GM12892 (cell line): ENCODE results near the gene SUN1.
A peak's percentile ranks its signal among the peaks of the same experiment; 100 is the strongest.

Source experiments
- DNase-seq: peaks from one replicate; pipeline ENCODE4 v3.0.0; 2011; ENCODE audit not compliant: insufficient read length
- FAIRE-seq: peaks from 2 replicates; lab custom pipeline; 2011; peaks lifted over from hg19 to GRCh38; lab: Jason Lieb, UNC
- POLR2A ChIP-seq: IDR thresholded peaks from 2 replicates; pipeline ENCODE4 v1.6.1; 2011; ENCODE audit warnings: low read depth, low read length, control low read depth
- POLR2AphosphoS5 ChIP-seq: IDR thresholded peaks from 2 replicates; pipeline ENCODE4 v1.6.1; 2011; ENCODE audit warnings: low read depth, low read length, control low read depth
- TAF1 ChIP-seq: IDR thresholded peaks from 2 replicates; pipeline ENCODE4 v1.6.1; 2011; ENCODE audit warnings: low read depth, mild to moderate bottlenecking, control low read depth, low read length, borderline replicate concordance

Gene SUN1

DNA sequence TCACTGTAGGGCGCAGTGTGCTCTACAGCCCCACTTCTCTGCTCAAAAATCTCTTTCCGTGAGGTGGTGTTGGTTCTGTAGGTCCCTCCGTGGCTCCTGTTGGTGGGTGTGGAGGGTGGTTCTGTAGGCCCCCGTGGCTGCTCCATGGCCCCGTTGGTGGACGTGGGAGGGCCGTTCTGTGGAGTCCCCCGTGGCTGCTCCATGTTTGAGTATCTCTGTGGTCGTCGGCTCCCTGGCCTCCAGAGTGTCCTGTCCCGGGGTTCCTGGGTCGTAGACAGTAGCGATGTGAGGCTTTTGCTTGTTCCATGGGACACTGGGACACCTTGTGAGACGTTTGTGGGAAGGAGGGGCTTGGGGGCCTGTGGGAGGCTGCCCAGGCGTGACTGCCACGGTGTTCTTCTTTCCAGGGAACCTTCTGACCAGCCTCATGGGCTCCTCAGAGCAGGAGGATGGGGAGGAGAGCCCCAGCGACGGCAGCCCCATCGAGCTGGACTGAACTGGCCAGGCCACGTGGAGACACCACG lies 62.7 kb downstream of the SUN1 start:
- FAIRE-seq (no peak), DNase-seq (no peak)
- TF ChIP-seq POLR2AphosphoS5: no peak
- no peak for TF ChIP-seq TAF1
- no peak; the same call in 1 of the 2 replicates for TF ChIP-seq POLR2A

DNA sequence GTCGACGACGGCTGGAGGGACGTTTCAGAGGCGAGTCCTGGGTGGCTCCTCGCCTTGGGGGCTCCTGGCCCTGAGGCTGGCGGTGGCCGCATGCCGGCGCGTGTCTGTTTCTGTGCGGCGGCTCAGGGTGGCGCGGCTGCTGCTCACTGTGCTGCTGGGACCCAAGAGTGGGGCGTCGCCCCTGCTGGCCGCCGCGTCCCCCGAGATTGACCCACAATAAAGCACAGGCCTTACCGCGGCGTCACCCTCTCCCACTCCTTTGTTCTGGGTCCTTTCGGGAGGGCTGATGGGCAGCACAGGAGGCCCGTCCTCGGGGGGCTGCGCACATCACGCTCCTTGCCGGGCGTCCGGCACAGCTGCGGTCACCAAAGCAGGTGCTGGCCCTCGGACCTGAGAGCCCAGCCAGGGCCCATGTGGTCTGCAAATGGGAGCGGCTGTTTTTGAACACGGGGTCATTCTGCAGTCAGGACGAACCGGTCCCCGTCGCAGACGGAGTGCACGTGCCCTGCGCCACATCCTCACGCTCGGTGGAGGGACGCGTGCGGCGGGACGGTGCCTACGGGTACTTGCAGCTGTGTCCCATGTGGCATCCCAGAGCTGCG lies 63.3 kb downstream of the SUN1 start:
- TF ChIP-seq TAF1 (no peak), POLR2A (no peak), POLR2AphosphoS5 (no peak; the same call in 1 of the 2 replicates)
- FAIRE-seq: no peak
- DNase-seq: no peak

DNA sequence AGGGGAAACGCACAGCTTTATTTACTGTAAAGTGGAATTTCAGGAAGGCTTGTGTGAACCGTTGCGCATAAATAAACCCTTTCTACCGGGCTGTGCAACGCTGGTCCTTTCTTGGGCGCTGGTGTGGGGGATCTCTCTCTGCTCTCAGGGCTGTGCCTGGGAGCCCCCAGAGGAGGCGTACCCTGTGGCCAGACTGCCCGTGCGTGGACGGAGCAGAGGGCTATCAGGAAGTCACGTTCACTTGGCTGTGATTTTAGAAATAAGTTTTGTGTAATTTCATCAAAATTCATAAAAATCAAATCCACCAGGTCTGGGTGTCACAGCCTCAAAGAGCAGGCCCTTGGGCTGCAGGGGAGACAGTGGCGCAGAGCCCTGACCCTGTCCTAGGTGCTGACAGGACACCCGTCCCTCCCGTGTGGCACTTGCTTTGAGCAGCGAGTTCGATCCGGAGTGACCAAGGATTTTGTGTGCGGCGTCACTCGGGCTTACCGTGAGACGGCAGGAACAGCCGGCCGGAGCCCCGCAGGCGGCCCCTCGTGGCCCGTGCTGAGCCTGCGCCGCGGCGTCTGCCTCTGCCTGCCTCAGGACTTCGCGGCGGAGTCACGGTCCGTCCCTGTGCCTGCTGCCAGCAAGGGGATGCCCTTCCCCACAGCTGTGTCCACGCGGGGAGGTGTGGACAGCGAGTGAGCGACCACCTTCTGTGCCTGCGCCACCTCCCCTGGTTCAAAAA lies 64.2 kb downstream of the SUN1 start:
- DNase-seq: no peak
- FAIRE-seq: no peak
- TF ChIP-seq POLR2AphosphoS5: no peak
- TF ChIP-seq POLR2A: no peak
- TF ChIP-seq TAF1: no peak

GRCh38 chr7:897086-897485 lies 64.8 kb downstream of the SUN1 start:
- FAIRE-seq (no peak), DNase-seq (no peak)
- TF ChIP-seq POLR2AphosphoS5 (no peak), POLR2A (no peak), TAF1 (no peak)

DNA sequence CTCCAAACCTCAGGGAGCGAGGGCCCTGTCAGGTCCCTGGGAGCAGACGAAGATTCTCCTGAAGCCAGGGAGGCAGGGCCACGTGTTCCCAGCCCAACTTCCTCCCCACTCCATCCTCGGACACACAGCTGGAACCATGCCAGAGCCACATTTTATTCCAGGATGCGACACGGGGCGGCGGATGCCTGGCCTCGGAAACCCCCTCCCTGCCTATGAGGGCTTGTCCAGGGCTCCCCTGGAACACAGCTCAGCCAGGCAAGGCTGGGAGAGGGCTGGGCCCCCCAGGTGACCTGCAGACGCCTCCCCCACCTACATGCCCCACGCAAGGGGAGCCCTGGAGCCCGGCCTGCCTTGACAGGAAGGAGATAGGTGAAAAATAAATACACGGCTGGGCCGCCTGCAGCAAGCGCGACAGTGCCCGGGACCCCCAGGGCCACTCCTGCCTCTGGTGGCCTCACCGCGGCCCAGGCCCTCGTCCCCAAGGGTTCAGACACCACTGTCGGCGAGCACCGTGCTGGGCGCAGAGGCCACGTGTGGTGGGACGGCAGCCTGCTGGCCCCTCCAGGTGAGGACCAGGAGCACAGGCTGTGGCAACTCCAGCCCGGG lies 65.6 kb downstream of the SUN1 start:
- DNase-seq (no peak), FAIRE-seq (no peak)
- no peak for TF ChIP-seq POLR2A
- no peak; the same call in 1 of the 2 replicates for TF ChIP-seq POLR2AphosphoS5
- no peak for TF ChIP-seq TAF1

- DNase-seq: no peak
- FAIRE-seq: no peak
- no peak for TF ChIP-seq TAF1
- no peak for TF ChIP-seq POLR2AphosphoS5
- TF ChIP-seq POLR2A: no peak
Measured at GRCh38 chr7:898460-898854, 66.2 kb downstream of the SUN1 start.

- FAIRE-seq (no peak), DNase-seq (no peak)
- TF ChIP-seq POLR2A: no peak
- TF ChIP-seq TAF1: no peak
Measured at GRCh38 chr7:898855-899681, 66.8 kb downstream of the SUN1 start.

DNA sequence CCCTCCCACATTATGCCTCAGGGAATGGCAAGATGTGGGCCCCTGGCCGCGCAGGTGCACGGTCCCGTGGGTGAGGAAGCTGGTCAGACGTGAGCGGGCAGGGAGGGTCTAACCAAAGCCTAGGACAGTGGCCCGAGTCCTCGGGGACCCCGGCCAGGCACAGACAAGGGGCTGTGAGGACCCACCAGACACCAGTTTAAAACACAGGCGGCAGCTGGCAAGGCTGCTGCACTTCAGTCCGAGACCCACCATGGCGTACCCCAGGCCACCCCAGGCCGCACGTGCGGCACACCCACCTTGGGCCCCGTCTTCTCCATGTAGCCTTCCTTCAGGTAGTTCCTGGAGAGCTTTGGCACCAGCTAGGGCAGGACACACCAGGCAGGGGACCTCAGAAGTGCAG lies 67.5 kb downstream of the SUN1 start:
- no peak for TF ChIP-seq TAF1
- no peak for TF ChIP-seq POLR2A
- no peak for TF ChIP-seq POLR2AphosphoS5
- no peak for DNase-seq
- FAIRE-seq: no peak

DNA sequence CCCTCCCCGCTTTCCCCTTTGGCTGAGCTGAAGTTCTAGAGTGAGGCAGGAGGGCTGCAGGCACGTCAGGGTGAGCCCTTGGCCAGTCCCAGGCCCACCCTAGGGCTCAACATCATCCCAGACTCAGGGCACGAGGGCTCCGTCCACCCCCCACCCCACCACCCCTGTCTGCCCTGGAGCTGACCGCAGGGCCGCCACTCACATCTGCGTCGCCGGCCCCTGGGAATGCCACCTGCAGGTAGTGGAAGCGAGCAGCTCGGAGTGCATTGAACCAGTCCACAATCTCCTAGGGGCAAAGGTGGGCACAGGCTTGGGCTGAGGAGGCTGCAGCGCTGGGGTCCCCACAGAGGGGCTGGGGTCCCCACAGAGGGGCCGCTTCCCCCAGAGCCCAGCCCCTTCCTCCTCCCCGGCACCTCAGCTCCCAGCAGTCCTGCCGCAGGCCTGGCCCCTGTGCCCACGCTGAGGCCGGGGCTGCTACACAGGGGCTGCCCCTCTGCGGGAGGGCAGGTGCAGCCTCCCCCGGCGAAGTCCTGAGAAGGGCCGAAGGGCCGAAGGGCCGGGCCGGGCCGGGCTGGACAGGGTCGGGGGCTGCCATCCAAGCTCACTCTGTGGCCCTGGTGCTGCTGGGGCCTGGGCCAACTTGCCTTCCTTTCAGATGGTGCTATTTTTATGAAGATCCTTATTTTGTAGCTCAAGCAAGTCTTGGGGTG lies 68.2 kb downstream of the SUN1 start:
- DNase-seq: no peak
- no peak for TF ChIP-seq TAF1
- no peak for TF ChIP-seq POLR2AphosphoS5
- TF ChIP-seq POLR2A: no peak
- FAIRE-seq: no peak

DNA sequence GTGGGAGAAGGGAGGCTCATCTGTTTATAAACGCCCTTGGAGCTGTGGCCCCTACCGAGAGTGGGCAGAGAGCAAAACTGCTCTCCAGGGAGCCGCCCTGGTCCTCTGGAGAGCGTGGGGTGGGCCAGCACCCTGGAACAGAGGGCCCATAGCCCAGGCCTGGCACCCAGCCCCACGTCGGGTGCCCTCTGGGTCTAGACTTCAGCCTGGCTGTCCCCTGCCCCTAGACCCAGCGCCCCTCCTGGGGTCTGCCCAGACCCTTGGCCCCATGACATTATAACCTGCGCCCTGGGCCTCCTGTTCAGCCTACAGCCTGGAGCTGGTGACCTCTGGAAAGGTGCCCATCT lies 68.7 kb downstream of the SUN1 start:
- TF ChIP-seq TAF1 (no peak), POLR2AphosphoS5 (no peak), POLR2A (no peak)
- FAIRE-seq: no peak
- DNase-seq: no peak

DNA sequence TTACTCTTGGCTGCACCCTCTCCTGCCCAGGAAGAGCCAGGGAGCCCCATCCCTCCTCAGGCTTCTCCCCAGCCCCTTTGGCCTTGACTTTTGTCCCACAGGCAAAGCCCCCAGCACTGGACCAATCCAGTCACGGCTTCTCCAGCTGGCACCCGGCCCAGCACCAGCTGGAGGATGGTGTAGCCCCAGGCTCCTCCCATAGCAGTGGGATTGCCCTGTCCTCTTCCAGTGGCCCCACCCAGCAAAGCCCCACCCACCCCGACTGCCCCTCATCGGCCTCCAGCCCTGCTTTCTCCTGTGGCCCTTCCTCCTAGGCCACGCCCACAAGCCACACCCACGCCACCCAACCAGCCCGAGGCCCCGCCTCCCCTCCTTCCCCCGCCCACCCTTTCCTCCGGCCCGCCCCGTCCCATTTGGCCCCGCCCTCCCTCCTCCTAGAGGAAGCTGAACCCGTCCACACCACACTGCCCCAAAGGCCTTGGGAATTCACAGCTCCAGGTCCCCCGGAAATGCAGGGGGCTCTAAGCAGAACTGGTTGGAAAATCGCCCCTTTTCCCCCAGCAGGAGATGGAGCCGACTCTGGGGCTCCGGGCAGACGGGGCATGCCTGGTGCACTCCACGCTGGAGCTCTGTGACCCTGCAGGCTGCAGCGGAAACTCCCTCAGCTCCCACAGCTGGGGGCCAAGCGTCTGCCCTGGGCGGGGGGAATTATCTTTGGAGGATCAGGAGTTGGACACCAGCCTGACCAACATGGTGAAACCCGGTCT lies 69.3 kb downstream of the SUN1 start:
- DNase-seq (peak; percentile 87), FAIRE-seq (no peak)
- TF ChIP-seq POLR2AphosphoS5 (no peak), TAF1 (no peak), POLR2A (no peak)
